IgD-negative memory B cell (primary cell): ENCODE data around the gene KIAA1671. TPM values are rescaled to one million over a fixed set of nuclear protein-coding genes. Genes with fewer than 3 reads are reported as not detected.

Experiments used
- H3K27ac Mint-ChIP-seq, 3 donors: one replicate each; pipeline ENCODE4 v1.8.0; 2020 to 2022; ENCODE audit warnings: mild to moderate bottlenecking in 3 of 3, mixed read lengths in 3 of 3, moderate library complexity in 1 of 3
- H3K27me3 Mint-ChIP-seq: one replicate; pipeline ENCODE4 v1.8.0; 2021; ENCODE audit warnings: mixed read lengths
- H3K36me3 Mint-ChIP-seq: one replicate; pipeline ENCODE4 v1.8.0; 2020; ENCODE audit warnings: mild to moderate bottlenecking, mixed read lengths
- H3K4me1 Mint-ChIP-seq, 3 donors: one replicate each; pipeline ENCODE4 v1.8.0; 2020 to 2022; ENCODE audit warnings: mixed read lengths in 3 of 3, mild to moderate bottlenecking in 1 of 3
- H3K4me3 Mint-ChIP-seq, 4 donors: one replicate each; pipeline ENCODE4 v1.8.0; 2020 to 2022; ENCODE audit warnings: mild to moderate bottlenecking in 4 of 4, mixed read lengths in 4 of 4, moderate library complexity in 3 of 4
- H3K9me3 Mint-ChIP-seq, 3 donors: one replicate each; pipeline ENCODE4 v1.8.0; 2020 to 2021; ENCODE audit warnings: mixed read lengths in 3 of 3, mild to moderate bottlenecking in 1 of 3
- polyA plus RNA-seq: library from polyadenylated mRNA; unstranded; fragments of 300-500 nt; fragmentation: Illumina TruSeq; gene quantifications from one replicate; pipeline ENCODE4 v1.2.3, GENCODE V29; 2021

KIAA1671 gene
- polyA plus RNA-seq, 1 donor from 2014 or later: not detected

- Mint-ChIP-seq H3K36me3 (no peaks in the 10 kb centered on the region), H3K4me1 (no peaks in the 10 kb centered on the region), H3K9me3 (peaks cover 0 to 2% (median 0%) of the 10 kb centered on the region in 3 donors), H3K27me3 (peaks cover 6% of the 10 kb centered on the region), H3K27ac (no peak overlapping the region), H3K4me3 (no peak overlapping the region)
These were observed 10.3 kb downstream of the KIAA1671 start for GRCh38 chr22:24962835-24963234.

GRCh38 chr22:24964441-24964840 lies 11.9 kb downstream of the KIAA1671 start:
- H3K4me1 Mint-ChIP-seq: no peaks in the 10 kb centered on the region
- no peaks in the 10 kb centered on the region for H3K36me3 Mint-ChIP-seq
- H3K27me3 Mint-ChIP-seq: peaks cover 6% of the 10 kb centered on the region
- no peak overlapping the region for H3K27ac Mint-ChIP-seq
- peaks cover 0 to 2% (median 0%) of the 10 kb centered on the region in 3 donors for H3K9me3 Mint-ChIP-seq
- no peak overlapping the region for H3K4me3 Mint-ChIP-seq

GRCh38 chr22:24965822-24966626 lies 13.5 kb downstream of the KIAA1671 start:
- H3K27me3 Mint-ChIP-seq: peaks cover 6% of the 10 kb centered on the region
- H3K4me1 Mint-ChIP-seq: no peaks in the 10 kb centered on the region
- no peaks in the 10 kb centered on the region for H3K9me3 Mint-ChIP-seq
- no peak overlapping the region for H3K4me3 Mint-ChIP-seq
- no peak overlapping the region for H3K27ac Mint-ChIP-seq
- H3K36me3 Mint-ChIP-seq: no peaks in the 10 kb centered on the region

- no peak overlapping the region for H3K27ac Mint-ChIP-seq
- H3K9me3 Mint-ChIP-seq: no peaks in the 10 kb centered on the region
- no peaks in the 10 kb centered on the region for H3K36me3 Mint-ChIP-seq
- H3K27me3 Mint-ChIP-seq: peaks cover 2% of the 10 kb centered on the region
- no peaks in the 10 kb centered on the region for H3K4me1 Mint-ChIP-seq
- H3K4me3 Mint-ChIP-seq: no peak overlapping the region
These were observed 15.6 kb downstream of the KIAA1671 start for GRCh38 chr22:24968066-24968561.

GRCh38 chr22:24969560-24970301 lies 17.2 kb downstream of the KIAA1671 start:
- H3K27ac Mint-ChIP-seq: no peak overlapping the region
- peaks cover 2% of the 10 kb centered on the region for H3K27me3 Mint-ChIP-seq
- H3K36me3 Mint-ChIP-seq: no peaks in the 10 kb centered on the region
- H3K9me3 Mint-ChIP-seq: no peaks in the 10 kb centered on the region
- no peak overlapping the region for H3K4me3 Mint-ChIP-seq
- no peaks in the 10 kb centered on the region for H3K4me1 Mint-ChIP-seq

- Mint-ChIP-seq H3K27me3 (peaks cover 2% of the 10 kb centered on the region), H3K4me3 (no peak overlapping the region), H3K9me3 (no peaks in the 10 kb centered on the region), H3K36me3 (no peaks in the 10 kb centered on the region), H3K27ac (no peak overlapping the region), H3K4me1 (no peaks in the 10 kb centered on the region)
These were observed 19.9 kb downstream of the KIAA1671 start for GRCh38 chr22:24972369-24972768.

- no peaks in the 10 kb centered on the region for H3K9me3 Mint-ChIP-seq
- no peaks in the 10 kb centered on the region for H3K4me1 Mint-ChIP-seq
- no peak overlapping the region for H3K4me3 Mint-ChIP-seq
- no peak overlapping the region for H3K27ac Mint-ChIP-seq
- H3K27me3 Mint-ChIP-seq: peaks cover 3% of the 10 kb centered on the region
- H3K36me3 Mint-ChIP-seq: peaks cover 2% of the 10 kb centered on the region
These were observed 21.4 kb downstream of the KIAA1671 start for GRCh38 chr22:24973872-24974271.

- no peak overlapping the region for H3K4me3 Mint-ChIP-seq
- H3K27ac Mint-ChIP-seq: no peak overlapping the region
- no peaks in the 10 kb centered on the region for H3K4me1 Mint-ChIP-seq
- no peaks in the 10 kb centered on the region for H3K9me3 Mint-ChIP-seq
- peaks cover 4% of the 10 kb centered on the region for H3K36me3 Mint-ChIP-seq
- H3K27me3 Mint-ChIP-seq: peaks cover 3% of the 10 kb centered on the region
These were observed 22.7 kb downstream of the KIAA1671 start for GRCh38 chr22:24975125-24975640.

- Mint-ChIP-seq H3K9me3 (no peaks in the 10 kb centered on the region), H3K36me3 (peaks cover 4% of the 10 kb centered on the region), H3K27ac (no peak overlapping the region), H3K4me1 (no peaks in the 10 kb centered on the region), H3K27me3 (peaks cover 3% of the 10 kb centered on the region), H3K4me3 (no peak overlapping the region)
These were observed 23.4 kb downstream of the KIAA1671 start for GRCh38 chr22:24975813-24976341.

GRCh38 chr22:24976442-24977218 lies 24.1 kb downstream of the KIAA1671 start:
- H3K4me3 Mint-ChIP-seq: no peak overlapping the region
- peaks cover 1% of the 10 kb centered on the region for H3K27me3 Mint-ChIP-seq
- peaks cover 4% of the 10 kb centered on the region for H3K36me3 Mint-ChIP-seq
- H3K9me3 Mint-ChIP-seq: no peaks in the 10 kb centered on the region
- H3K4me1 Mint-ChIP-seq: no peaks in the 10 kb centered on the region
- no peak overlapping the region for H3K27ac Mint-ChIP-seq

- Mint-ChIP-seq H3K27me3 (peaks cover 1% of the 10 kb centered on the region), H3K27ac (no peak overlapping the region), H3K9me3 (no peaks in the 10 kb centered on the region), H3K4me3 (no peak overlapping the region), H3K4me1 (no peaks in the 10 kb centered on the region), H3K36me3 (peaks cover 4% of the 10 kb centered on the region)
These were observed 25.1 kb downstream of the KIAA1671 start for GRCh38 chr22:24977370-24978221.

GRCh38 chr22:24978308-24978707 lies 25.8 kb downstream of the KIAA1671 start:
- no peak overlapping the region for H3K4me3 Mint-ChIP-seq
- no peaks in the 10 kb centered on the region for H3K9me3 Mint-ChIP-seq

GRCh38 chr22:24981066-24981465 lies 28.6 kb downstream of the KIAA1671 start:
- Mint-ChIP-seq H3K27me3 (peaks cover 4% of the 10 kb centered on the region), H3K4me3 (no peak overlapping the region), H3K36me3 (peaks cover 4% of the 10 kb centered on the region), H3K9me3 (no peaks in the 10 kb centered on the region), H3K27ac (peak overlapping the region in 1 of 3 donors; percentile 57), H3K4me1 (no peaks in the 10 kb centered on the region)

More at GRCh38 chr22:24978308-24978707, 25.8 kb downstream of the KIAA1671 start:
- peaks cover 4% of the 10 kb centered on the region for H3K36me3 Mint-ChIP-seq
- no peaks in the 10 kb centered on the region for H3K4me1 Mint-ChIP-seq
- no peak overlapping the region for H3K27ac Mint-ChIP-seq
- H3K27me3 Mint-ChIP-seq: peaks cover 1% of the 10 kb centered on the region

GRCh38 chr22:24981656-24982055 lies 29.1 kb downstream of the KIAA1671 start:
- Mint-ChIP-seq H3K4me3 (no peak overlapping the region), H3K36me3 (peaks cover 4% of the 10 kb centered on the region), H3K9me3 (no peaks in the 10 kb centered on the region), H3K27me3 (peaks cover 4% of the 10 kb centered on the region), H3K27ac (no peak overlapping the region), H3K4me1 (no peaks in the 10 kb centered on the region)
